Hindlimb muscle (tissue), 1 donor: ENCODE measurements around the gene ZSWIM4. TPM values are rescaled to one million over a fixed set of nuclear protein-coding genes. Genes with fewer than 3 reads are reported as not detected.

ENCODE experiments used
- DNase-seq: peaks from one replicate; pipeline ENCODE4 v3.0.0-alpha.2; 2013
- polyA plus RNA-seq: library from polyadenylated mRNA; unstranded; fragments of 120-200 nt; gene quantifications from one replicate; pipeline ENCODE4 v1.2.1, GENCODE V29; 2013; ENCODE audit not compliant: insufficient read length

Gene ZSWIM4
- polyA plus RNA-seq, 1 donor: 5.4 TPM

- no peak for DNase-seq
Observed at GRCh38 chr19:13875824-13876223, 80.6 kb downstream of the ZSWIM4 start.

- no peak for DNase-seq
Observed at GRCh38 chr19:13876834-13877233, 81.6 kb downstream of the ZSWIM4 start, which contains the start of gene NANOS3. Gene NANOS3 (plus strand): TSS chr19:13877134. CDS start chr19:13877249, 115 bp downstream.

- DNase-seq: no peak
Observed at GRCh38 chr19:13877303-13877702, 82.1 kb downstream of the ZSWIM4 start.

- peak; percentile 96 for DNase-seq
Observed at GRCh38 chr19:13880059-13881043, 85.1 kb downstream of the ZSWIM4 start.

GRCh38 chr19:13881251-13881691, 86.0 kb downstream of the ZSWIM4 start:
- no peak for DNase-seq

Other genes starting within 250 kb of the ZSWIM4 start
- gene MRI1, start 30.9 kb upstream of the ZSWIM4 start, polyA plus RNA-seq: 28.4 TPM
- 114 TPM for gene C19orf53, start 21.0 kb upstream of the ZSWIM4 start, polyA plus RNA-seq
- 2.6 TPM for gene NANOS3, start 81.7 kb downstream of the ZSWIM4 start, polyA plus RNA-seq
- 3.7 TPM for gene BRME1, start 110.7 kb downstream of the ZSWIM4 start, polyA plus RNA-seq
- 16.3 TPM for gene CC2D1A, start 110.8 kb downstream of the ZSWIM4 start, polyA plus RNA-seq
- 0.57 TPM for gene PODNL1, start 143.0 kb downstream of the ZSWIM4 start, polyA plus RNA-seq
- 21.5 TPM for gene DCAF15, start 157.1 kb downstream of the ZSWIM4 start, polyA plus RNA-seq
- gene RFX1, start 210.9 kb downstream of the ZSWIM4 start, polyA plus RNA-seq: 8.3 TPM
- not detected for gene RLN3, start 232.7 kb downstream of the ZSWIM4 start, polyA plus RNA-seq
- 3.3 TPM for gene IL27RA, start 236.3 kb downstream of the ZSWIM4 start, polyA plus RNA-seq